GM18508 (cell line): ENCODE results near the gene RCBTB1.

Experiments used
- ATAC-seq: cut with Tn5 transposase; IDR thresholded peaks from one replicate; pipeline ENCODE4 v1.9.1; 2021; ENCODE audit warnings: moderate number of reproducible peaks; ENCODE audit not compliant: insufficient read depth, unreplicated experiment

RCBTB1 gene

GRCh38 chr13:49563516-49563915 is 21.8 kb downstream of the RCBTB1 start:
- ATAC-seq = no peak

- no peak for ATAC-seq
Observed at GRCh38 chr13:49561062-49561410, 24.3 kb downstream of the RCBTB1 start.

GRCh38 chr13:49560270-49561061 is 24.9 kb downstream of the RCBTB1 start:
- ATAC-seq = no peak

- no peak for ATAC-seq
Observed at GRCh38 chr13:49559006-49559405, 26.4 kb downstream of the RCBTB1 start.

- no peak for ATAC-seq
Observed at GRCh38 chr13:49554387-49554786, 31.0 kb downstream of the RCBTB1 start.

- no peak for ATAC-seq
Observed at GRCh38 chr13:49553888-49554287, 31.5 kb downstream of the RCBTB1 start.

GRCh38 chr13:49550942-49551644 is 34.3 kb downstream of the RCBTB1 start:
- no peak for ATAC-seq

- ATAC-seq = no peak
Observed at GRCh38 chr13:49549289-49549688, 36.1 kb downstream of the RCBTB1 start.

GRCh38 chr13:49546561-49546960 is 38.8 kb downstream of the RCBTB1 start:
- ATAC-seq = no peak

- ATAC-seq = no peak
Observed at GRCh38 chr13:49545661-49546060, 39.7 kb downstream of the RCBTB1 start.

- ATAC-seq = no peak
Observed at GRCh38 chr13:49543656-49544055, 41.7 kb downstream of the RCBTB1 start.

- no peak for ATAC-seq
Observed at GRCh38 chr13:49540552-49540951, 44.8 kb downstream of the RCBTB1 start.

- no peak for ATAC-seq
Observed at GRCh38 chr13:49539746-49540145, 45.6 kb downstream of the RCBTB1 start.

GRCh38 chr13:49539313-49539712 is 46.0 kb downstream of the RCBTB1 start:
- ATAC-seq = no peak

- no peak for ATAC-seq
Observed at GRCh38 chr13:49538404-49538803, 47.0 kb downstream of the RCBTB1 start.

GRCh38 chr13:49536144-49536873 is 49.0 kb downstream of the RCBTB1 start:
- ATAC-seq = no peak

GRCh38 chr13:49533591-49534269 is 51.6 kb downstream of the RCBTB1 start:
- no peak for ATAC-seq

GRCh38 chr13:49533011-49533410 is 52.3 kb downstream of the RCBTB1 start:
- no peak for ATAC-seq

- no peak for ATAC-seq
Observed at GRCh38 chr13:49532593-49532992, 52.8 kb downstream of the RCBTB1 start.

- ATAC-seq = no peak
Observed at GRCh38 chr13:49530457-49530856, 54.9 kb downstream of the RCBTB1 start.

GRCh38 chr13:49528161-49528560 is 57.2 kb downstream of the RCBTB1 start:
- no peak for ATAC-seq
